SIG-M5 treated with dmso at 0.1 percent for 504 hours (cell line): ENCODE data around the gene ACP3.

ENCODE experiments used
- DNase-seq: peaks from one replicate; lab custom pipeline; 2025; ENCODE audit not compliant: unreplicated experiment; lab: John Stamatoyannopoulos, UW

Gene ACP3

GRCh38 chr3:132315851-132316250 is 1.4 kb upstream of the ACP3 start:
- DNase-seq, result no peak

- no peak for DNase-seq
Measured at GRCh38 chr3:132318451-132318850, 1.2 kb downstream of the ACP3 start.

- no peak for DNase-seq
Measured at GRCh38 chr3:132321304-132321703, 4.1 kb downstream of the ACP3 start.

GRCh38 chr3:132325103-132325606 is 7.9 kb downstream of the ACP3 start:
- DNase-seq, result no peak

- DNase-seq, result no peak
Measured at GRCh38 chr3:132325634-132326033, 8.4 kb downstream of the ACP3 start.

- no peak for DNase-seq
Measured at GRCh38 chr3:132326251-132326650, 9.0 kb downstream of the ACP3 start.

- no peak for DNase-seq
Measured at GRCh38 chr3:132332082-132332481, 14.9 kb downstream of the ACP3 start.

- no peak for DNase-seq
Measured at GRCh38 chr3:132332508-132332907, 15.3 kb downstream of the ACP3 start.

- no peak for DNase-seq
Measured at GRCh38 chr3:132341746-132342145, 24.5 kb downstream of the ACP3 start.

- DNase-seq, result no peak
Measured at GRCh38 chr3:132342183-132342582, 25.0 kb downstream of the ACP3 start.

GRCh38 chr3:132342610-132343009 is 25.4 kb downstream of the ACP3 start:
- no peak for DNase-seq

- peak; percentile 83 for DNase-seq
Measured at GRCh38 chr3:132343018-132343612, 25.9 kb downstream of the ACP3 start.

GRCh38 chr3:132344666-132345280 is 27.6 kb downstream of the ACP3 start:
- DNase-seq, result peak; percentile 14

- DNase-seq, result peak; percentile 17
Measured at GRCh38 chr3:132346841-132347736, 29.9 kb downstream of the ACP3 start.

GRCh38 chr3:132347811-132348210 is 30.6 kb downstream of the ACP3 start:
- DNase-seq, result no peak

- DNase-seq, result no peak
Measured at GRCh38 chr3:132348531-132348930, 31.3 kb downstream of the ACP3 start.

GRCh38 chr3:132350814-132351213 is 33.6 kb downstream of the ACP3 start:
- DNase-seq, result no peak

- DNase-seq, result no peak
Measured at GRCh38 chr3:132351222-132351806, 34.1 kb downstream of the ACP3 start.

- DNase-seq, result peak; percentile 89
Measured at GRCh38 chr3:132352556-132353143, 35.4 kb downstream of the ACP3 start.

GRCh38 chr3:132354916-132355702 is 37.9 kb downstream of the ACP3 start:
- no peak for DNase-seq
